Activated naive CD8-positive, alpha-beta T cell treated with anti-CD3 and anti-CD28 coated beads, Interleukin-2, amount 50 U/mL, for 16 hours (primary cell): ENCODE measurements around the gene COL4A1.

Experiments used
- DNase-seq: peaks from one replicate; pipeline ENCODE4 v3.0.0-alpha.2; 2020; ENCODE audit warnings: low read depth, low spot score

The COL4A1 gene

GRCh38 chr13:110274687-110275086 lies 32.3 kb downstream of the COL4A1 start:
- DNase-seq, result no peak

- DNase-seq, result no peak
Observed at GRCh38 chr13:110273254-110273653, 33.7 kb downstream of the COL4A1 start.

- DNase-seq, result no peak
Observed at GRCh38 chr13:110272651-110273050, 34.3 kb downstream of the COL4A1 start.

- DNase-seq, result no peak
Observed at GRCh38 chr13:110272227-110272626, 34.7 kb downstream of the COL4A1 start.

DNA sequence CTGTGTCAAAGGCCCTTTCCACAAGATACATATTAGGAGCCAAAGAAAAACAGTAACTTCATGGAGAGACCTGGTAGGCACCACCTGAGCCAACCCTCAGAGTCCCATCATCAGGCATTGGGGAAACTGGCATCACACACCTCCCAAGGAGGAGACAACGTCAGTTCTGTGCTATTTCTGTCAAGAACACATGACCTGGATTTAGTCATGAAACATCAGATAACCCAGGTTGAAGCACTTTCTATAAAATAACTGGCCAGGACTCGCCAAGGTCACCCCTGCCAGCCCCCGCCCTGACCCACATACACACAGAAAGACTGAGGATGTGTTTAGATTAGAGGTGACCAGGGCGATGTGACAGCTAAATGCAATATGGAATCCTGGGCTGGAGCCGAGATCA lies 35.6 kb downstream of the COL4A1 start:
- DNase-seq, result no peak

- no peak for DNase-seq
Observed at GRCh38 chr13:110270507-110270906, 36.5 kb downstream of the COL4A1 start.

DNA sequence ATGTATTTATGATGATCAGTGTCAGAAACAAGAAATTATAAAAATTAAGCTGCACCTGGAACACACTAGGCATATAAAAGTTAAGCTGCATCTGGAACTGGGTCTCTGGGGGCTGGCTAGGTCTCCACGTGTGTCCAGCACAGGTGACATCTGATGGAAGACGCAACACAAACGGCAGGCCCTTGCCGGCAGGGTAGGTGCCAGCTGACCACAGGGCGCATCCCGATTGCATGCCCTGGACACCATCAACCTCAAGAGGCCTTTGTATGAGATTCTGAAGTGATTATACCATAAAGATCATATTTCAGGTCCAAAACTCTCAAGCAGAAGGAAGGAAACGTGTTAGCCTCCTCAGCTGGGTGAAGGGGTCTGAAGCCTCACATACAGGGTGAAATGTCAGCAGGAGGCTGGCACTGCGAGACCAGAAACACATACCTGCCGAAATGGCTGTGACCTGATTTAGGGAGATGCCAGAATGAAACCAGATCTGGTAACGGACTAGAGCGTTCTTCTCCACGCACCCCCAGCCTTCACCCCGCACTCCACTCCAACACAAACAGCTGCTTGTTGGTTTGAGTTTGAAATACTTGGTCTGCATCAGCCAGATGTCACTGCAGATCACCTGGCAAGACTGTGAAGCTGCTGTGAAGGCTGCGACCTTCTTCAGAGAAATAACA lies 37.3 kb downstream of the COL4A1 start:
- no peak for DNase-seq

GRCh38 chr13:110268576-110269185 lies 38.3 kb downstream of the COL4A1 start:
- DNase-seq, result no peak

- no peak for DNase-seq
Observed at GRCh38 chr13:110268061-110268460, 38.9 kb downstream of the COL4A1 start.

DNA sequence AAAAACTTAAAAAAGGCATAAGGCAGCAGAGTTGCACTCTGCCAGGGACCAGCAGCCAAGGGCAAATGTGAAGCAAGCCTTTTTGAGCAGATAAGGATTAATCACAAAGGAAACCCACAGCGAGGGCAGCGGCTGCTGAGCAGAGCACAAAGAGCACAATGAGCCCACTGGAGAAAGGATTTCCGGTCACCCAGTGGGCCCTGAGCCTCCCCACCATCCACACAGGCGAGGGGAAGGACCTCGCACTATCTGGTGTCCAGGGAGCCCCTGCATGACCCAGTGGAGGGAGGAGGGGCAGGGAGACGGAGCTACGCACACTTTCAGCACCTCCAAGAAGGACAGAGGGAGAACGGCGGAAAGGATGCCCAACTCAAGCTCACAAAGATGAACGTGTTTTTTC lies 40.0 kb downstream of the COL4A1 start:
- no peak for DNase-seq

GRCh38 chr13:110266431-110266809 lies 40.5 kb downstream of the COL4A1 start:
- no peak for DNase-seq

- no peak for DNase-seq
Observed at GRCh38 chr13:110265682-110266430, 41.1 kb downstream of the COL4A1 start.

DNA sequence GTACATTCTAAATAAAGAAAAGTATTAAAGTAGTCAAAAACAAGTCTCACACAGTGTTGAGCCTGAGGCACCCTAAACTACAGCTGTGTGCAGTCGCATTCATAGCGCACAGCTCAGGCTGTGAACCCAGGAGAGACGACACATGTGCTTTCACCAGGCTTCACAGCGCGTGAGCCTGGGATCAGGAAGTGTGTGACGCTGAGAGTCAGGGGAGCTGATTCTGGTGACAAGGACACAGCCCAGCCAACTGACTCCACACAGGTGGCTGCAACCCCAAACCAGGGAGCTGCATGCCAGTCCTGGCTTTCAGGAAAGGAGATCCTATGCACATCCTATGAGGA lies 41.6 kb downstream of the COL4A1 start:
- DNase-seq, result no peak

- no peak for DNase-seq
Observed at GRCh38 chr13:110264685-110265275, 42.2 kb downstream of the COL4A1 start.

DNA sequence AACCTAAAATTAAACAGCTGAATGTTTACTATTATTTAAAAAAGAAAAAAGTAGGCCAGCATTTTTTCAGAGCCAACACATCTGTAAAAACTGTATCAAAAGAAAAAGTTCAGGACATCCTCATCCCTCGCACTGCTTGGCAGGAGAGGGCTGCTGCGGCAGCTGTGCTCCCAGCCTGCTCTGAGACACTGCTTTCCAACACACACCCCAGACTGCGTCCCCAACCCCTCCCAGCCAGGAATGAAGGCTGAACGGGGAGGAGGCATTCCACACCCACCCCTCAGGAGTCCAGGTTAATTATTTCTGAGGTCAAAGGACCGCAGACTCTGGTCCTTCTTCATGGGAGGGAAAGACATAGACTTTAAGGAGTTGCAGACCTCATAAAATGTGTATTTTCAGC lies 43.1 kb downstream of the COL4A1 start:
- no peak for DNase-seq

DNA sequence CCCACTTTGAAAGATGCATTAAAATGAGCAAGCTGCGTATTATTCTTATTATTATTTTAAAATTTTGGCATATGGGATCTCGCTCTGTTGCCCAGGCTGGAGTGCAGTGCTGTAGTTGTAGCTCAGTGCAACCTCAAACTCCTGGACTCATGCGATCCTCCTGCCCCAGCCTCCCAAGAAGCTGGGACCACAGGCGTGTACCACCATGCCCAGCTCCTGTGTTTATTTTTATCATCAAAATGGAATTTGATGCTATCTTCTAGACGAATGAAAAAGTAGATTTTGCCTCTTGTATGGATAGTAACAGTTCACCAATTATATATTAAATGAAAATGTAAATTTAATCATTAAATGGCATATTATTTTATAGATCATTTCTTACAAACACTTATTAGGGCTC lies 43.6 kb downstream of the COL4A1 start:
- DNase-seq, result no peak

GRCh38 chr13:110262508-110263291 lies 44.3 kb downstream of the COL4A1 start:
- no peak for DNase-seq

DNA sequence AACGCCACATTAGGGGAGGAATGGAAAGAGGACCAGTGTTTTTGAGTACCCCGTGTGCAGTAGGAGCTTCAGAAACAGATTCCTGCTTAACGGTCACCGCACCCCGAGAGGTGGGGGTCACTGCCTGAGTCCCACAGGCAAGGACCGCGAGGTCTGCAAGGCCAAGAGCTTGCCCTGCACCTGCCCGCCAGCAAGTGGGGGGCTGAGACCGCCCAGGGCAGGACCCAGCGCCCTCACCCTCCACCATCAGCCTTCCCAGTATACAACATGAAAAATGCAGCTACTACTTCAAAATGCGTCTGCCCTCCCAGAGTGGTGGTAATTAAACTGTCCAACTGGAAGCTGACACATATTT lies 44.9 kb downstream of the COL4A1 start:
- no peak for DNase-seq

DNA sequence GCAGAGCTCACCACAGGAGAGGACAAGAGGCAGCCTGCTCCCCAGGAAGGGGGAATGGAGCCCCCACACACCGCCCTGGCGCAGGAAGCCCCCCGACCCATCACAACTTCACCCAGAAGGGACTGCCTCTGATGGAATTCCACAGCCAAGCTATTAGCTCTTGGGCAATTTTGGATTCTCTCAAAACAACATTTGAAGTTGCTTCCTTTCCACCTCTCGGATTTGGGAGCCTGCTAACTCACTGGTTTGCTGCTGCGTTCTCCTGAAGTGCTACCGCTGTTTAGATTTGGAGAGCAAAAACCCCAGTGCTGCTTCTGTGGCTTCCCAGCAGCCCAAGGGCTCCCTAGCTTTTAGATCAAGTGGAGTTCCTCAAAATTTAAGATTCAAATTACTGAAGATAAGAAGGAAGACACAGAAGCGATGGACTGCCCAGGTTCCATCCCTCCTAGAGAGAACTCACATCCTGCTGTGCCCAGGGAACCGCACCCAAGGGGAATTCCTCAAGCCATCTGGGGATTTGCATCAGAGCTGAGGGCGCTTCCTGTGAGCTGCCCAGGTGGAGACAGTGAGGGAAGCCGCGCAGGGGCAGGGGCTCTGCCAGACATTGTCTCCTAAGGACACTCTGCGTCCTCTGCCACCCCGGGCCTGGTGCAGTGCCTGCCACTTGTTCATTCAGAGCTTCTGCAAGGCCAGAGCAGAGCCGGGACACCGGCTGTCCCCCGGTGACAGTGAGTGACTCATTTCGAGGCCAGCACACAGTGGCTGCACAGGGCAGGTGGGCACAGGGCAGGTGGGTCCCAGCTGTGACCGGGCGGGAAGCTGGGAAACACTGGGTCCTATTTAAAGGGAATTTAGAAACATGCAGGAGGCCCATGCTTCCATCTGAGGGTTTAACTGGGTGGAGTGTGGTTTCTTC lies 45.5 kb downstream of the COL4A1 start:
- no peak for DNase-seq

GRCh38 chr13:110259651-110260050 lies 47.3 kb downstream of the COL4A1 start:
- DNase-seq, result no peak
